Measurements from ENCODE around the gene GTF3C1. TPM values are rescaled to one million over a fixed set of nuclear protein-coding genes. Genes with fewer than 3 reads are reported as not detected.

The GTF3C1 gene, protein sequence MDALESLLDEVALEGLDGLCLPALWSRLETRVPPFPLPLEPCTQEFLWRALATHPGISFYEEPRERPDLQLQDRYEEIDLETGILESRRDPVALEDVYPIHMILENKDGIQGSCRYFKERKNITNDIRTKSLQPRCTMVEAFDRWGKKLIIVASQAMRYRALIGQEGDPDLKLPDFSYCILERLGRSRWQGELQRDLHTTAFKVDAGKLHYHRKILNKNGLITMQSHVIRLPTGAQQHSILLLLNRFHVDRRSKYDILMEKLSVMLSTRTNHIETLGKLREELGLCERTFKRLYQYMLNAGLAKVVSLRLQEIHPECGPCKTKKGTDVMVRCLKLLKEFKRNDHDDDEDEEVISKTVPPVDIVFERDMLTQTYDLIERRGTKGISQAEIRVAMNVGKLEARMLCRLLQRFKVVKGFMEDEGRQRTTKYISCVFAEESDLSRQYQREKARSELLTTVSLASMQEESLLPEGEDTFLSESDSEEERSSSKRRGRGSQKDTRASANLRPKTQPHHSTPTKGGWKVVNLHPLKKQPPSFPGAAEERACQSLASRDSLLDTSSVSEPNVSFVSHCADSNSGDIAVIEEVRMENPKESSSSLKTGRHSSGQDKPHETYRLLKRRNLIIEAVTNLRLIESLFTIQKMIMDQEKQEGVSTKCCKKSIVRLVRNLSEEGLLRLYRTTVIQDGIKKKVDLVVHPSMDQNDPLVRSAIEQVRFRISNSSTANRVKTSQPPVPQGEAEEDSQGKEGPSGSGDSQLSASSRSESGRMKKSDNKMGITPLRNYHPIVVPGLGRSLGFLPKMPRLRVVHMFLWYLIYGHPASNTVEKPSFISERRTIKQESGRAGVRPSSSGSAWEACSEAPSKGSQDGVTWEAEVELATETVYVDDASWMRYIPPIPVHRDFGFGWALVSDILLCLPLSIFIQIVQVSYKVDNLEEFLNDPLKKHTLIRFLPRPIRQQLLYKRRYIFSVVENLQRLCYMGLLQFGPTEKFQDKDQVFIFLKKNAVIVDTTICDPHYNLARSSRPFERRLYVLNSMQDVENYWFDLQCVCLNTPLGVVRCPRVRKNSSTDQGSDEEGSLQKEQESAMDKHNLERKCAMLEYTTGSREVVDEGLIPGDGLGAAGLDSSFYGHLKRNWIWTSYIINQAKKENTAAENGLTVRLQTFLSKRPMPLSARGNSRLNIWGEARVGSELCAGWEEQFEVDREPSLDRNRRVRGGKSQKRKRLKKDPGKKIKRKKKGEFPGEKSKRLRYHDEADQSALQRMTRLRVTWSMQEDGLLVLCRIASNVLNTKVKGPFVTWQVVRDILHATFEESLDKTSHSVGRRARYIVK (N-terminal part only)
- total RNA-seq (10 to 100 TPM; 61.5 to 63.4 TPM), polyA plus RNA-seq (ENCODE audit: insufficient read length in 6 of 6) (100 to 1,000 TPM in 2 of 6 donors, 10 to 100 TPM in 4; 93.0 to 111 (median 98.9) TPM)
- long read RNA-seq, donor 1, transcript GTF3C1-205 (1 exons, 2,798 nt), result major isoform, 29 of 57 reads
- long read RNA-seq, donor 1, partial matches to known transcripts, result 28 of 57 reads
- long read RNA-seq, donor 1, other reads (novel, unspliced or antisense), result 0 of 57 reads
- long read RNA-seq, donor 2, full-length matches to known transcripts, result 30 of 46 reads
- long read RNA-seq, donor 2, partial matches to known transcripts, result 16 of 46 reads
- long read RNA-seq, donor 2, other reads (novel, unspliced or antisense), result 0 of 46 reads
- long read RNA-seq, donor 3, full-length matches to known transcripts, result 13 of 13 reads
- long read RNA-seq, donor 3, partial matches to known transcripts, result 0 of 13 reads
- long read RNA-seq, donor 3, other reads (novel, unspliced or antisense), result 0 of 13 reads
- long read RNA-seq, donor 4, partial matches to known transcripts, result 18 of 18 reads
- long read RNA-seq, donor 4, other reads (novel, unspliced or antisense), result 0 of 18 reads
- long read RNA-seq, donor 5, transcript GTF3C1-205 (1 exons, 2,798 nt), result major isoform, 21 of 38 reads
- long read RNA-seq, donor 5, partial matches to known transcripts, result 17 of 38 reads
- long read RNA-seq, donor 5, other reads (novel, unspliced or antisense), result 0 of 38 reads
- long read RNA-seq, donor 6, full-length matches to known transcripts, result 13 of 18 reads
- long read RNA-seq, donor 6, partial matches to known transcripts, result 5 of 18 reads
- long read RNA-seq, donor 6, other reads (novel, unspliced or antisense), result 0 of 18 reads
- long read RNA-seq, donor 7, full-length matches to known transcripts, result 6 of 6 reads
- long read RNA-seq, donor 7, partial matches to known transcripts, result 0 of 6 reads
- long read RNA-seq, donor 7, other reads (novel, unspliced or antisense), result 0 of 6 reads
- long read RNA-seq, donor 8, transcript GTF3C1-205 (1 exons, 2,798 nt), result major isoform, 6 of 30 reads
- long read RNA-seq, donor 8, partial matches to known transcripts, result 23 of 30 reads
- long read RNA-seq, donor 8, other reads (novel, unspliced or antisense), result 0 of 30 reads
- long read RNA-seq, donor 9, partial matches to known transcripts, result 0 of 3 reads
- long read RNA-seq, donor 9, other reads (novel, unspliced or antisense), result 0 of 3 reads
- long read RNA-seq, donor 10, partial matches to known transcripts, result 7 of 7 reads
- long read RNA-seq, donor 10, other reads (novel, unspliced or antisense), result 0 of 7 reads
- long read RNA-seq, donor 11, result 0 reads
- long read RNA-seq, donor 12, full-length matches to known transcripts, result 20 of 38 reads
- long read RNA-seq, donor 12, partial matches to known transcripts, result 18 of 38 reads
- long read RNA-seq, donor 12, other reads (novel, unspliced or antisense), result 0 of 38 reads

DNA sequence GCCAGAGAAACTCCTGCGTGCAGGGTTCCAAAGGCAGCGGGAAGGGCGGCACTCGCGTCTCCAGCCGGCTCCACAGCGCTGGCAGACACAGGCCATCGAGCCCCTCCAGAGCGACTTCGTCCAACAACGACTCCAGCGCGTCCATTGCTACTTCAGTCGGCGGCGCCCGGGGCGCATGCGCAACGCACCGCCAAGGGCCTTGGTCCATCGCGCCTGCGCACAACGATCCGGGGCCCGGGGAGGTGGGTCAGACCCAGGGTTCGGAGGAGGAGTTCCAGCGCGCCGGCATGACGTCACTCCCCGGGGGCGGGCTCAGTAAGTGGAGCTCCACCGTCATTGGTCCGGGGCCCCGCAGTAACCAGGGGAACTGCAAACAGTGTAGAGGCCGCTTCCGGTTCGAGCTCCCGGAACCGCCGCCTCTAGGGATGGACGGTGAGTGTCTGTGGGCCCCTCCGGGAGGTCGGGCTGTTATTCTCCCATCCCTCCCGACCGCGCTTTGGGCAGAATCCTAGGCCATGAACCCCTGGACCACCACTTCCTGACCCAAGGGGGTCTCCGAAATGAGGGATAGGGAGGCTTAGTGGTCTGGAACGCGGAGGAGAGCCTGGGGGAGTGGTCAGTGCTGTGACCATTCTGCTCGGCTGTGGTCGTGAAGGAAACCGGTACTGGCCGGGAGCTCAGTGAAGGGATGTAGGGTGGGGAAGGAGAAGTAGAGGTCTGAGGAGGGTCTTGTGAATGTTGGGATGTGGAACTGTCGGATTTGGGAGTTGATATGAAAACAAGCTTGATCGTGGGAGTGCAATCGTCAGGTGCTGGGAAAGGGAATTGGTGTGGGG, at the start of gene GTF3C1, which contains the start of gene KATNIP:
Gene GTF3C1 (minus strand): TSS at position 168 of the 836 bp plus-strand sequence. CDS start 23 bp downstream, at position 145.
Gene KATNIP (plus strand): TSS at position 399 of the 836 bp plus-strand sequence. CDS start 27 bp downstream, at position 426.
- TF ChIP-seq, protein P1, sequence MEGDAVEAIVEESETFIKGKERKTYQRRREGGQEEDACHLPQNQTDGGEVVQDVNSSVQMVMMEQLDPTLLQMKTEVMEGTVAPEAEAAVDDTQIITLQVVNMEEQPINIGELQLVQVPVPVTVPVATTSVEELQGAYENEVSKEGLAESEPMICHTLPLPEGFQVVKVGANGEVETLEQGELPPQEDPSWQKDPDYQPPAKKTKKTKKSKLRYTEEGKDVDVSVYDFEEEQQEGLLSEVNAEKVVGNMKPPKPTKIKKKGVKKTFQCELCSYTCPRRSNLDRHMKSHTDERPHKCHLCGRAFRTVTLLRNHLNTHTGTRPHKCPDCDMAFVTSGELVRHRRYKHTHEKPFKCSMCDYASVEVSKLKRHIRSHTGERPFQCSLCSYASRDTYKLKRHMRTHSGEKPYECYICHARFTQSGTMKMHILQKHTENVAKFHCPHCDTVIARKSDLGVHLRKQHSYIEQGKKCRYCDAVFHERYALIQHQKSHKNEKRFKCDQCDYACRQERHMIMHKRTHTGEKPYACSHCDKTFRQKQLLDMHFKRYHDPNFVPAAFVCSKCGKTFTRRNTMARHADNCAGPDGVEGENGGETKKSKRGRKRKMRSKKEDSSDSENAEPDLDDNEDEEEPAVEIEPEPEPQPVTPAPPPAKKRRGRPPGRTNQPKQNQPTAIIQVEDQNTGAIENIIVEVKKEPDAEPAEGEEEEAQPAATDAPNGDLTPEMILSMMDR (IDR thresholded peaks at IDR 0.05), result no peak
- DNase-seq (peak; percentile 100), ATAC-seq (peak; percentile 99)
- Histone ChIP-seq H3K9me3 (no peaks in the 10 kb centered on the region), H3K4me1 (peaks cover 17 to 36% of the 10 kb centered on the region in 2 donors), H3K27me3 (no peaks in the 10 kb centered on the region), H3K36me3 (peaks cover 0 to 8% of the 10 kb centered on the region in 2 donors), H3K4me3 (peak within 1 kb of the TSS; percentile 68 to 83), H3K27ac (peak within 1 kb of the TSS; percentile 47 to 95)
- intact Hi-C loops (cut with DNase I), result no loop called here

DNA sequence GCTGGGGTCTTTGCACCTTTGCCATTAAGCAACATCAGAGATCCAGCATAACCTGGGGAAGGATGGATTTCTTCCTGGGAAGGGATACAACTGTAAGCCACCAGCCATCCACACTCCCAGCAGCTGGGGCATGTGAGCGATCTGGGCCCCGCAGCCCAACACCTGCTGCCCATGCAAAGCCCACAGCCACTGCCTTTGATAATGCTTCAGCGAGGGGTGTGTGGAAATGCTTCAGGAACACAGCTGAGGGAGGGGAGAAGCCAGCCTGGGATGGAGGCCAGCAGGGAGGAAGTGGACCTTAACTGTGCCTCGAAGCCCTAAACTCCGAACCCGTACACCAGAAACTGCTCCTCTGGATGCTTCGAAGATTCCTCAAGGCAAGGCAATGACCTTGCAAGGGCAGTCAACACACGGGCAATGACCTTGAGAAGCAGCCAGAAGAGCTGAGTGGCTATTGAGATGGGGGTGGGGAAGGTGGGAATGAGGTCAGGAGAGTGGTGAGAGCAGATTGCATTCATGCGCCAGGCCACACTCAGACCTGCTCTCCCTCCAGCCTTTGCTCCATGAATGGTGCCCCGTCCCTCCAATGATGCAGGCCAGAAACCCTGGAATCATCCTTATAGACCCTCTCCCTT, 49.3 kb upstream of the GTF3C1 start:
- Histone ChIP-seq H3K4me1 (no peaks in the 10 kb centered on the region), H3K4me3 (no peak overlapping the region), H3K27me3 (no peaks in the 10 kb centered on the region), H3K27ac (no peak overlapping the region), H3K36me3 (no peaks in the 10 kb centered on the region), H3K9me3 (no peaks in the 10 kb centered on the region)
- ATAC-seq (no peak), DNase-seq (no peak)
- TF ChIP-seq, protein P1 (IDR thresholded peaks at IDR 0.05), result no peak
- intact Hi-C loops (cut with DNase I), result no loop called here

GRCh38 chr16:27598220-27598619, 48.5 kb upstream of the GTF3C1 start:
- TF ChIP-seq, protein P1 (IDR thresholded peaks at IDR 0.05), result no peak
- Histone ChIP-seq H3K27me3 (no peaks in the 10 kb centered on the region), H3K36me3 (no peaks in the 10 kb centered on the region), H3K27ac (no peak overlapping the region), H3K4me1 (no peaks in the 10 kb centered on the region), H3K4me3 (no peak overlapping the region), H3K9me3 (no peaks in the 10 kb centered on the region)
- DNase-seq, result no peak
- intact Hi-C loops (cut with DNase I), result no loop called here
- ATAC-seq, result no peak
